Naive thymus-derived CD4-positive, alpha-beta T cell (primary cell): Measurements from ENCODE around the gene PRKN. TPM values are rescaled to one million over a fixed set of nuclear protein-coding genes. Genes with fewer than 3 reads are reported as not detected.

Source experiments
- ATAC-seq: fragments of 150-1000 bp; cut with Tn5 transposase; 2 replicates; pipeline ENCODE4 v1.10.0; 2021; ENCODE audit warnings: mild to moderate bottlenecking, moderate library complexity
- CTCF ChIA-PET: fragments of 350-600 bp; sonication (Branson Sonifier 250); formaldehyde crosslinking; loops from one replicate; lab custom pipeline; 2021; ENCODE audit warnings: antibody characterized with exemption; lab: Charles Lee
- POLR2A ChIA-PET: fragments of 350-600 bp; sonication (Branson Sonifier 250); formaldehyde crosslinking; loops from one replicate; lab custom pipeline; 2021; ENCODE audit warnings: antibody characterized with exemption, inconsistent platforms; lab: Charles Lee
- DNase-seq, 9 donors: peaks; one replicate each; pipeline versions ENCODE4 v3.0.0 to v3.0.0-alpha.2; 2020 to 2022; ENCODE audit warnings: mixed read lengths in 1 of 9
- H3K27ac ChIP-seq: one replicate; pipeline ENCODE4 v1.7.0; 2013; ENCODE audit warnings: mild to moderate bottlenecking, low read depth, low read length, moderate library complexity
- H3K27me3 ChIP-seq, 2 donors: one replicate each; pipeline ENCODE4 v1.7.0; 2013; ENCODE audit warnings: low read length in 2 of 2, mild to moderate bottlenecking in 2 of 2, moderate library complexity in 2 of 2; ENCODE audit not compliant: control insufficient read depth in 2 of 2, insufficient read depth in 2 of 2
- H3K36me3 ChIP-seq, 3 experiments: 1 replicate in 2 of 3; 2 replicates in 1 of 3; pipeline ENCODE4 v1.7.0; 2013; ENCODE audit warnings: low read length in 3 of 3, mild to moderate bottlenecking in 3 of 3, moderate library complexity in 1 of 3; ENCODE audit not compliant: insufficient read depth in 3 of 3, control insufficient read depth in 2 of 3
- H3K4me1 ChIP-seq, 2 donors: one replicate each; pipeline ENCODE4 v1.7.0; 2013; ENCODE audit warnings: low read length in 2 of 2, mild to moderate bottlenecking in 2 of 2, moderate library complexity in 1 of 2; ENCODE audit not compliant: control insufficient read depth in 2 of 2, insufficient read depth in 2 of 2
- H3K4me3 ChIP-seq: 2 replicates; pipeline ENCODE4 v1.7.0; 2013; ENCODE audit warnings: mild to moderate bottlenecking, low read length
- H3K9me3 ChIP-seq, 3 experiments: 1 replicate in 2 of 3; 2 replicates in 1 of 3; pipeline ENCODE4 v1.7.0; 2013; ENCODE audit warnings: low read length in 3 of 3; ENCODE audit not compliant: control insufficient read depth in 2 of 3
- H3K27ac Mint-ChIP-seq, 9 donors: one replicate each; pipeline ENCODE4 v1.8.0; 2020 to 2022; ENCODE audit warnings: mixed read lengths in 9 of 9, mild to moderate bottlenecking in 8 of 9, moderate library complexity in 5 of 9, inconsistent platforms in 2 of 9
- H3K27me3 Mint-ChIP-seq, 5 donors: one replicate each; pipeline ENCODE4 v1.8.0; 2021 to 2022; ENCODE audit warnings: mixed read lengths in 5 of 5, mild to moderate bottlenecking in 1 of 5
- H3K36me3 Mint-ChIP-seq, 5 donors: one replicate each; pipeline ENCODE4 v1.8.0; 2020 to 2022; ENCODE audit warnings: mixed read lengths in 5 of 5, mild to moderate bottlenecking in 3 of 5, inconsistent platforms in 1 of 5
- H3K4me1 Mint-ChIP-seq, 7 donors: one replicate each; pipeline ENCODE4 v1.8.0; 2020 to 2022; ENCODE audit warnings: mixed read lengths in 7 of 7, mild to moderate bottlenecking in 3 of 7, inconsistent platforms in 1 of 7
- H3K4me3 Mint-ChIP-seq, 10 donors: one replicate each; pipeline ENCODE4 v1.8.0; 2020 to 2022; ENCODE audit warnings: mild to moderate bottlenecking in 10 of 10, mixed read lengths in 10 of 10, moderate library complexity in 6 of 10, inconsistent platforms in 2 of 10
- H3K9me3 Mint-ChIP-seq, 11 donors: one replicate each; pipeline ENCODE4 v1.8.0; 2020 to 2022; ENCODE audit warnings: mixed read lengths in 11 of 11, mild to moderate bottlenecking in 4 of 11, inconsistent platforms in 1 of 11, moderate library complexity in 1 of 11
- intact Hi-C, 2 donors: fragments of 100-400 bp; cut with micrococcal nuclease; formaldehyde crosslinking; loops; one replicate each; pipeline ENCODE4 v1.15.1; 2023
- polyA plus RNA-seq, 2 donors: library from polyadenylated mRNA; unstranded; fragments of 300-500 nt; fragmentation: Illumina TruSeq; gene quantifications; one replicate each; pipeline ENCODE4 v1.2.3, GENCODE V29; 2021
- total RNA-seq, 6 experiments: library from RNA in 5 of 6; stranded (reverse) in 5 of 6; gene quantifications; 1 replicate in 5 of 6; 2 replicates in 1 of 6; pipeline ENCODE4 v1.2.3 and lab custom pipeline; 2021 to 2026

The PRKN gene
- total and polyA plus RNA-seq, 7 experiments from 2014 or later = 0.44 to 10.3 (median 8.1) TPM

- no peak for DNase-seq
- no peaks in the 10 kb centered on the region for H3K36me3 ChIP-seq
- Mint-ChIP-seq H3K27ac (no peak overlapping the region), H3K4me1 (peaks cover 0 to 2% (median 0%) of the 10 kb centered on the region in 7 donors), H3K36me3 (peaks cover 0 to 24% (median 9%) of the 10 kb centered on the region in 5 donors), H3K27me3 (no peaks in the 10 kb centered on the region), H3K9me3 (peaks cover 0 to 6% (median 0%) of the 10 kb centered on the region in 11 donors), H3K4me3 (no peak overlapping the region)
- no peaks in the 10 kb centered on the region for H3K9me3 ChIP-seq
- no peak for ATAC-seq
- ChIA-PET POLR2A (no interaction called here), CTCF (no interaction called here)
- no peaks in the 10 kb centered on the region for H3K27me3 ChIP-seq
- H3K4me1 ChIP-seq = no peaks in the 10 kb centered on the region
- intact Hi-C loops = no loop called here
- no peak overlapping the region for H3K27ac ChIP-seq
- no peak overlapping the region for H3K4me3 ChIP-seq
Observed at GRCh38 chr6:162622572-162622971, 105.0 kb downstream of the PRKN start.

- no peak for DNase-seq
- Mint-ChIP-seq H3K27me3 (no peaks in the 10 kb centered on the region), H3K9me3 (peaks cover 0 to 2% (median 0%) of the 10 kb centered on the region in 11 donors), H3K4me1 (peaks cover 0 to 3% (median 0%) of the 10 kb centered on the region in 7 donors), H3K27ac (no peak overlapping the region), H3K4me3 (no peak overlapping the region), H3K36me3 (peaks cover 0 to 20% (median 4%) of the 10 kb centered on the region in 5 donors)
- ChIA-PET POLR2A (no interaction called here), CTCF (no interaction called here)
- Histone ChIP-seq H3K27me3 (no peaks in the 10 kb centered on the region), H3K4me1 (no peaks in the 10 kb centered on the region), H3K9me3 (no peaks in the 10 kb centered on the region), H3K27ac (no peak overlapping the region), H3K4me3 (no peak overlapping the region), H3K36me3 (no peaks in the 10 kb centered on the region)
- no peak for ATAC-seq
- intact Hi-C loops = no loop called here
Observed at GRCh38 chr6:162621246-162621645, 106.3 kb downstream of the PRKN start.

- POLR2A ChIA-PET = no interaction called here
- no peak overlapping the region for H3K4me3 ChIP-seq
- H3K4me1 ChIP-seq = no peaks in the 10 kb centered on the region
- H3K9me3 Mint-ChIP-seq = no peaks in the 10 kb centered on the region
- no peaks in the 10 kb centered on the region for H3K9me3 ChIP-seq
- no peaks in the 10 kb centered on the region for H3K36me3 ChIP-seq
- H3K27me3 ChIP-seq = no peaks in the 10 kb centered on the region
- H3K4me3 Mint-ChIP-seq = no peak overlapping the region
- ATAC-seq = no peak
- H3K4me1 Mint-ChIP-seq = peaks cover 0 to 1% (median 0%) of the 10 kb centered on the region in 7 donors
- no peak for DNase-seq
- H3K27ac Mint-ChIP-seq = no peak overlapping the region
- intact Hi-C loops = no loop called here
- no peaks in the 10 kb centered on the region for H3K27me3 Mint-ChIP-seq
- no peak overlapping the region for H3K27ac ChIP-seq
- CTCF ChIA-PET = no interaction called here
- H3K36me3 Mint-ChIP-seq = peaks cover 0 to 19% (median 3%) of the 10 kb centered on the region in 5 donors
Observed at GRCh38 chr6:162620073-162620472, 107.5 kb downstream of the PRKN start.

- Histone ChIP-seq H3K9me3 (no peaks in the 10 kb centered on the region), H3K4me1 (no peaks in the 10 kb centered on the region), H3K27me3 (no peaks in the 10 kb centered on the region), H3K4me3 (no peak overlapping the region), H3K36me3 (no peaks in the 10 kb centered on the region), H3K27ac (no peak overlapping the region)
- no peak overlapping the region for H3K4me3 Mint-ChIP-seq
- H3K27me3 Mint-ChIP-seq = no peaks in the 10 kb centered on the region
- no peak overlapping the region for H3K27ac Mint-ChIP-seq
- peaks cover 0 to 1% (median 0%) of the 10 kb centered on the region in 7 donors for H3K4me1 Mint-ChIP-seq
- ATAC-seq (no peak), DNase-seq (no peak)
- intact Hi-C loops = no loop called here
- ChIA-PET POLR2A (no interaction called here), CTCF (no interaction called here)
- no peaks in the 10 kb centered on the region for H3K9me3 Mint-ChIP-seq
- peaks cover 0 to 10% (median 0%) of the 10 kb centered on the region in 5 donors for H3K36me3 Mint-ChIP-seq
Observed at GRCh38 chr6:162618448-162619002, 109.0 kb downstream of the PRKN start.

- Mint-ChIP-seq H3K4me3 (no peak overlapping the region), H3K36me3 (peaks cover 0 to 6% (median 0%) of the 10 kb centered on the region in 5 donors), H3K4me1 (peaks cover 0 to 1% (median 0%) of the 10 kb centered on the region in 7 donors), H3K9me3 (peaks cover 0 to 4% (median 0%) of the 10 kb centered on the region in 11 donors), H3K27ac (no peak overlapping the region), H3K27me3 (no peaks in the 10 kb centered on the region)
- Histone ChIP-seq H3K27me3 (no peaks in the 10 kb centered on the region), H3K36me3 (no peaks in the 10 kb centered on the region), H3K4me3 (no peak overlapping the region), H3K4me1 (no peaks in the 10 kb centered on the region), H3K9me3 (no peaks in the 10 kb centered on the region), H3K27ac (no peak overlapping the region)
- no peak for ATAC-seq
- DNase-seq = no peak
- ChIA-PET CTCF (no interaction called here), POLR2A (interaction anchor here (0.5 kb wide), 1 partner anchor 89 kb away, joined by 3 read pairs; no protein-coding TSS in a partner anchor)
- intact Hi-C loops = no loop called here
Observed at GRCh38 chr6:162615016-162615705, 112.4 kb downstream of the PRKN start.

- ATAC-seq (no peak), DNase-seq (no peak)
- no peak overlapping the region for H3K27ac Mint-ChIP-seq
- Histone ChIP-seq H3K4me3 (no peak overlapping the region), H3K36me3 (no peaks in the 10 kb centered on the region), H3K9me3 (no peaks in the 10 kb centered on the region), H3K4me1 (no peaks in the 10 kb centered on the region), H3K27ac (no peak overlapping the region), H3K27me3 (no peaks in the 10 kb centered on the region)
- intact Hi-C loops = no loop called here
- no peak overlapping the region for H3K4me3 Mint-ChIP-seq
- H3K36me3 Mint-ChIP-seq = peaks cover 0 to 6% (median 0%) of the 10 kb centered on the region in 5 donors
- CTCF ChIA-PET = no interaction called here
- POLR2A ChIA-PET = no interaction called here
- no peaks in the 10 kb centered on the region for H3K27me3 Mint-ChIP-seq
- H3K9me3 Mint-ChIP-seq = peaks cover 0 to 4% (median 0%) of the 10 kb centered on the region in 11 donors
- H3K4me1 Mint-ChIP-seq = peaks cover 0 to 1% (median 0%) of the 10 kb centered on the region in 7 donors
Observed at GRCh38 chr6:162613310-162613709, 114.3 kb downstream of the PRKN start.
